ENCODE measurements around the gene TRIM69. TPM values are rescaled to one million over a fixed set of nuclear protein-coding genes. Genes with fewer than 3 reads are reported as not detected.

TRIM69 gene
- total RNA-seq, 1 experiment from 2014 or later = 16.7 TPM

DNA sequence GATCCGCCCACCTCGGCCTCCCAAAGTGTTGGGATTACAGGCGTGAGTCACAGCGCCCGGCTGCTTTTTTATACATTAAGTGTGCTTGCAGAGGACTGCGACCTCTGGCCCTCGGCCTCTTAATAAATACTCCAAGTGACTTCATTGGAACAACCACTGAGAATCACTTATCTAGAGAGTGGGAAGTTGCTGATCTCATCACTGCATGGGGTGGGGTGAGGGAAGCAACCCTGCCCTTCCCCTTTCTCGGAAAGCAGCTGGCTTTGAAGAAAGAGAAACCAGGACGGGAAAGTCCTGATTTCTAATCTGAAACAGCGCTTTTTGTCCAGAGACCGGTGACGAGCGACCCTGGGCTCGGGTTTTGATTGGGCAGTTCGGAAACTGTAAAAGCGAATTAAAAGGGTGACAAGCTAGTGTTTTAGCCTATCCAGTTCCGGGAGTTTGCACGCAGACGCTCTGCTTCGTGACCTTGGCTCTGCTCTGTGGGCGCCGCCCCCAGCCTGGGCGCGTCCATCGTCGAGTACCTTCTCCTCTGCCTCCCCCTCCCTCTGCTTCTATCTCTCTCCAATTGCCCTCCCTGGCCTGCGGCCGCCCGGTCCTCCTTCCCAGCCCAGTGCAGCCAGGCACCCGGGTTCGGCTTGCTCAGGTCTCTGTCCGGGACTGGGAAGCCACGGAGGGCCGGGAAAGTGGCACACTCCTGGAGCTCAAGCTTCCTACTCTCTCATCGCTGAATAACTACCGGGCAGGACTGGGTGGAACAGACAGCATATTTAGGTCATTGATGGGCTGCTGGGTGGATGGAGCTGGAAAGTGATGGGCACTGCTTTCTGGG is 7.5 kb upstream of the TRIM69 start:
- Histone ChIP-seq H3K9me3 (ENCODE audit: control insufficient read depth, insufficient read depth, low read depth, low read length) (no peaks in the 10 kb centered on the region), H3K27me3 (ENCODE audit: control insufficient read depth, insufficient read depth, low read length) (no peaks in the 10 kb centered on the region), H3K4me1 (ENCODE audit: control insufficient read depth, insufficient read depth, low read length) (peaks cover 43% of the 10 kb centered on the region), H3K36me3 (ENCODE audit: control insufficient read depth, insufficient read depth, low read length) (no peaks in the 10 kb centered on the region; the same call in 1 of the 2 replicates), H3K27ac (ENCODE audit: low read length) (peak overlapping the region; percentile 99), H3K4me3 (ENCODE audit: low read depth in 2 of 2, low read length in 2 of 2) (peak overlapping the region; percentile 91 to 96)
- DNase-seq (ENCODE audit: low read depth, low spot score) (peak; percentile 98), ATAC-seq (peak; percentile 92)
- ChIA-PET CTCF (interaction anchor here (0.6 to 1.6 kb wide), 4 partner anchors 9 to 65 kb away, joined by 4 to 26 read pairs (median 4); partner anchors contain the start of genes PATL2 and SPG11), POLR2A (interaction anchor here (0.6 to 5.4 kb wide), 4 partner anchors 9 to 149 kb away, joined by 3 to 28 read pairs (median 4); partner anchors contain the start of genes B2M and PATL2)
- TF ChIP-seq SIN3A (IDR thresholded peaks at IDR 0.05; ENCODE audit: borderline replicate concordance, insufficient read depth, low read depth, low read length) = no peak
- peak; percentile 67; the same call in 1 of the 2 replicates for TF ChIP-seq POLR2AphosphoS5 (IDR thresholded peaks at IDR 0.05; ENCODE audit: low read depth, low read length)
- peak; percentile 88 for TF ChIP-seq TCF7L2 (IDR thresholded peaks at IDR 0.05; ENCODE audit: low read depth, low read length)
- BruUV-seq (replicated peaks) = no TSS peak
- in situ Hi-C loops (cut with HindIII; ENCODE audit: low pct_unique_long_range_greater_than_20kb, low sequenced_read_pairs) (no loop called here), intact Hi-C loops (cut with micrococcal nuclease; ENCODE audit: unreplicated experiment) (no loop called here)

GRCh38 chr15:44729408-44730127 is 6.8 kb upstream of the TRIM69 start:
- ChIA-PET POLR2A (interaction anchor here (0.6 to 5.4 kb wide), 3 partner anchors 17 to 113 kb away, joined by 4 to 28 read pairs (median 10); partner anchors contain the start of genes B2M and PATL2), CTCF (interaction anchor here (0.6 to 1.6 kb wide), 4 partner anchors 8 to 66 kb away, joined by 4 to 26 read pairs (median 4); partner anchors contain the start of genes PATL2 and SPG11)
- BruUV-seq (replicated peaks) = no TSS peak
- H3K9me3 ChIP-seq (ENCODE audit: control insufficient read depth, insufficient read depth, low read depth, low read length) = no peaks in the 10 kb centered on the region
- intact Hi-C loops (cut with micrococcal nuclease; ENCODE audit: unreplicated experiment) = loop anchor here (10.0 kb wide), 1 partner anchor 135 kb away; no protein-coding TSS in a partner anchor
- peaks cover 43% of the 10 kb centered on the region for H3K4me1 ChIP-seq (ENCODE audit: control insufficient read depth, insufficient read depth, low read length)
- H3K27me3 ChIP-seq (ENCODE audit: control insufficient read depth, insufficient read depth, low read length) = no peaks in the 10 kb centered on the region
- peak overlapping the region; percentile 91 to 96 for H3K4me3 ChIP-seq (ENCODE audit: low read depth in 2 of 2, low read length in 2 of 2)
- in situ Hi-C loops (cut with HindIII; ENCODE audit: low pct_unique_long_range_greater_than_20kb, low sequenced_read_pairs) = no loop called here
- peak; percentile 9 for ATAC-seq
- TF ChIP-seq TCF7L2 (IDR thresholded peaks at IDR 0.05; ENCODE audit: low read depth, low read length) (no peak), POLR2AphosphoS5 (IDR thresholded peaks at IDR 0.05; ENCODE audit: low read depth, low read length) (no peak), SIN3A (IDR thresholded peaks at IDR 0.05; ENCODE audit: borderline replicate concordance, insufficient read depth, low read depth, low read length) (no peak)
- TF ChIP-seq, protein P1, sequence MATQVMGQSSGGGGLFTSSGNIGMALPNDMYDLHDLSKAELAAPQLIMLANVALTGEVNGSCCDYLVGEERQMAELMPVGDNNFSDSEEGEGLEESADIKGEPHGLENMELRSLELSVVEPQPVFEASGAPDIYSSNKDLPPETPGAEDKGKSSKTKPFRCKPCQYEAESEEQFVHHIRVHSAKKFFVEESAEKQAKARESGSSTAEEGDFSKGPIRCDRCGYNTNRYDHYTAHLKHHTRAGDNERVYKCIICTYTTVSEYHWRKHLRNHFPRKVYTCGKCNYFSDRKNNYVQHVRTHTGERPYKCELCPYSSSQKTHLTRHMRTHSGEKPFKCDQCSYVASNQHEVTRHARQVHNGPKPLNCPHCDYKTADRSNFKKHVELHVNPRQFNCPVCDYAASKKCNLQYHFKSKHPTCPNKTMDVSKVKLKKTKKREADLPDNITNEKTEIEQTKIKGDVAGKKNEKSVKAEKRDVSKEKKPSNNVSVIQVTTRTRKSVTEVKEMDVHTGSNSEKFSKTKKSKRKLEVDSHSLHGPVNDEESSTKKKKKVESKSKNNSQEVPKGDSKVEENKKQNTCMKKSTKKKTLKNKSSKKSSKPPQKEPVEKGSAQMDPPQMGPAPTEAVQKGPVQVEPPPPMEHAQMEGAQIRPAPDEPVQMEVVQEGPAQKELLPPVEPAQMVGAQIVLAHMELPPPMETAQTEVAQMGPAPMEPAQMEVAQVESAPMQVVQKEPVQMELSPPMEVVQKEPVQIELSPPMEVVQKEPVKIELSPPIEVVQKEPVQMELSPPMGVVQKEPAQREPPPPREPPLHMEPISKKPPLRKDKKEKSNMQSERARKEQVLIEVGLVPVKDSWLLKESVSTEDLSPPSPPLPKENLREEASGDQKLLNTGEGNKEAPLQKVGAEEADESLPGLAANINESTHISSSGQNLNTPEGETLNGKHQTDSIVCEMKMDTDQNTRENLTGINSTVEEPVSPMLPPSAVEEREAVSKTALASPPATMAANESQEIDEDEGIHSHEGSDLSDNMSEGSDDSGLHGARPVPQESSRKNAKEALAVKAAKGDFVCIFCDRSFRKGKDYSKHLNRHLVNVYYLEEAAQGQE (IDR thresholded peaks at IDR 0.05; ENCODE audit: insufficient read depth in 1 of 2, low read depth in 2 of 2, low read length in 1 of 2) = no peak
- TF ChIP-seq, protein P2, sequence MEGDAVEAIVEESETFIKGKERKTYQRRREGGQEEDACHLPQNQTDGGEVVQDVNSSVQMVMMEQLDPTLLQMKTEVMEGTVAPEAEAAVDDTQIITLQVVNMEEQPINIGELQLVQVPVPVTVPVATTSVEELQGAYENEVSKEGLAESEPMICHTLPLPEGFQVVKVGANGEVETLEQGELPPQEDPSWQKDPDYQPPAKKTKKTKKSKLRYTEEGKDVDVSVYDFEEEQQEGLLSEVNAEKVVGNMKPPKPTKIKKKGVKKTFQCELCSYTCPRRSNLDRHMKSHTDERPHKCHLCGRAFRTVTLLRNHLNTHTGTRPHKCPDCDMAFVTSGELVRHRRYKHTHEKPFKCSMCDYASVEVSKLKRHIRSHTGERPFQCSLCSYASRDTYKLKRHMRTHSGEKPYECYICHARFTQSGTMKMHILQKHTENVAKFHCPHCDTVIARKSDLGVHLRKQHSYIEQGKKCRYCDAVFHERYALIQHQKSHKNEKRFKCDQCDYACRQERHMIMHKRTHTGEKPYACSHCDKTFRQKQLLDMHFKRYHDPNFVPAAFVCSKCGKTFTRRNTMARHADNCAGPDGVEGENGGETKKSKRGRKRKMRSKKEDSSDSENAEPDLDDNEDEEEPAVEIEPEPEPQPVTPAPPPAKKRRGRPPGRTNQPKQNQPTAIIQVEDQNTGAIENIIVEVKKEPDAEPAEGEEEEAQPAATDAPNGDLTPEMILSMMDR (IDR thresholded peaks at IDR 0.05) = no peak
- H3K27ac ChIP-seq (ENCODE audit: low read length) = peak overlapping the region; percentile 99
- no peaks in the 10 kb centered on the region; the same call in 1 of the 2 replicates for H3K36me3 ChIP-seq (ENCODE audit: control insufficient read depth, insufficient read depth, low read length)
- no peak for DNase-seq (ENCODE audit: low read depth, low spot score)
